ENCODE results near the gene SDHAF2. TPM values are rescaled to one million over a fixed set of nuclear protein-coding genes. Genes with fewer than 3 reads are reported as not detected.
A peak's percentile ranks its signal among the peaks of the same experiment; 100 is the strongest.

Gene SDHAF2
- total and polyA plus RNA-seq, 2 of the 13 experiments (the other 11 are each of a cell fraction or from before 2014, with no cell fraction given) = 44.2 to 70.4 TPM

- TF ChIP-seq ZFP41 (CRISPR knock-in tag; IDR thresholded peaks at IDR 0.05; ENCODE audit: borderline replicate concordance) = peak; percentile 71; the same call in 1 of the 2 replicates
- TF ChIP-seq NAIF1 (CRISPR knock-in tag; IDR thresholded peaks at IDR 0.05; ENCODE audit: borderline replicate concordance) = no peak; the same call in 1 of the 2 replicates
- TF ChIP-seq ZNF839 (CRISPR knock-in tag; IDR thresholded peaks at IDR 0.05; ENCODE audit: borderline replicate concordance) = no peak
- no peak for TF ChIP-seq PTBP1 (IDR thresholded peaks at IDR 0.05; ENCODE audit: low read depth, low read length, poor library complexity, severe bottlenecking)
- TF ChIP-seq CREB1 (IDR thresholded peaks at IDR 0.05) = peak; percentile 82
- TF ChIP-seq CREB1 (CRISPR knock-in tag; IDR thresholded peaks at IDR 0.05) = peak; percentile 81
- TF ChIP-seq ZNF646 (CRISPR knock-in tag; IDR thresholded peaks at IDR 0.05) = no peak
- TF ChIP-seq ZNF788 (CRISPR knock-in tag; IDR thresholded peaks at IDR 0.05; ENCODE audit: borderline replicate concordance) = peak; percentile 65; the same call in 1 of the 2 replicates
- peak; percentile 87 for TF ChIP-seq TFDP2 (CRISPR knock-in tag; IDR thresholded peaks at IDR 0.05)
- no peak for TF ChIP-seq ZNF30 (CRISPR knock-in tag; IDR thresholded peaks at IDR 0.05)
- TF ChIP-seq MYNN (CRISPR knock-in tag; IDR thresholded peaks at IDR 0.05; ENCODE audit: low read depth) = no peak
- peak; percentile 78; the same call in 1 of the 2 replicates for TF ChIP-seq ZC3H13 (CRISPR knock-in tag; IDR thresholded peaks at IDR 0.05)
- TF ChIP-seq E2F2 (CRISPR knock-in tag; IDR thresholded peaks at IDR 0.05; ENCODE audit: borderline replicate concordance) = peak; percentile 34; the same call in 1 of the 2 replicates
- TF ChIP-seq DRAP1 (CRISPR knock-in tag; IDR thresholded peaks at IDR 0.05) = peak; percentile 65
- peak; percentile 92 for TF ChIP-seq ZNF232 (CRISPR knock-in tag; IDR thresholded peaks at IDR 0.05; ENCODE audit: borderline replicate concordance)
- TF ChIP-seq GTF2F1 (IDR thresholded peaks at IDR 0.05; ENCODE audit: low read length) = no peak
- TF ChIP-seq FOXJ3 (CRISPR knock-in tag; IDR thresholded peaks at IDR 0.05; ENCODE audit: borderline replicate concordance) = peak; percentile 70; the same call in 1 of the 2 replicates
- TF ChIP-seq DMAP1 (CRISPR knock-in tag; IDR thresholded peaks at IDR 0.05) = peak; percentile 91
- 0 out of 2 replicates have a peak, but pooled peaks have one; percentile 40 for TF ChIP-seq NR1H2 (CRISPR knock-in tag; IDR thresholded peaks at IDR 0.05; ENCODE audit: borderline replicate concordance, low read depth)
- TF ChIP-seq ZNF577 (CRISPR knock-in tag; IDR thresholded peaks at IDR 0.05; ENCODE audit: borderline replicate concordance, low read depth) = 0 out of 2 replicates have a peak, but pooled peaks have one; percentile 45
Observed at GRCh38 chr11:61429691-61430582, at the start of gene SDHAF2, which contains the start of gene CPSF7 (continued).
